WTC11 (cell line): ENCODE results near the gene SCNN1B.

Experiments
- ETV6 ChIP-seq: sonication (generic); formaldehyde crosslinking; IDR thresholded peaks from 2 replicates; pipeline ENCODE4 v1.8.1; 2022; ENCODE audit warnings: mild to moderate bottlenecking, missing genetic modification reagents
- FOXP1 ChIP-seq: sonication (generic); formaldehyde crosslinking; IDR thresholded peaks from 2 replicates; pipeline ENCODE4 v1.8.0; 2022; ENCODE audit warnings: missing genetic modification reagents, mild to moderate bottlenecking, moderate library complexity, borderline replicate concordance
- GRHL2 ChIP-seq: fragments of 250-450 bp; sonication (Bioruptor Pico); IDR thresholded peaks from 2 replicates; pipeline ENCODE4 v1.8.0; 2022; ENCODE audit warnings: mild to moderate bottlenecking, moderate library complexity; ENCODE audit not compliant: insufficient replicate concordance, severe bottlenecking
- IRF2 ChIP-seq: sonication (generic); formaldehyde crosslinking; IDR thresholded peaks from 2 replicates; pipeline ENCODE4 v1.8.0; 2022; ENCODE audit warnings: low read depth, missing genetic modification reagents, borderline replicate concordance
- NFE2L1 ChIP-seq: sonication (generic); formaldehyde crosslinking; IDR thresholded peaks from 2 replicates; pipeline ENCODE4 v1.8.1; 2023; ENCODE audit warnings: missing genetic modification reagents
- NR3C1 ChIP-seq: sonication (generic); formaldehyde crosslinking; conservative IDR thresholded peaks from 2 replicates; pipeline ENCODE4 v1.8.1; 2023; ENCODE audit warnings: low read depth, mild to moderate bottlenecking, missing genetic modification reagents
- SP1 ChIP-seq: sonication (generic); formaldehyde crosslinking; conservative IDR thresholded peaks from 2 replicates; pipeline ENCODE4 v1.8.1; 2022; ENCODE audit warnings: missing genetic modification reagents
- TEAD4 ChIP-seq: sonication (generic); formaldehyde crosslinking; IDR thresholded peaks from 2 replicates; pipeline ENCODE4 v1.8.0; 2022; ENCODE audit warnings: mild to moderate bottlenecking, missing genetic modification reagents
- TF ChIP-seq, protein P1 (sequence below): sonication (generic); formaldehyde crosslinking; IDR thresholded peaks from 2 replicates; pipeline ENCODE4 v1.8.0; 2022; ENCODE audit warnings: mild to moderate bottlenecking, missing genetic modification reagents
- TF ChIP-seq, protein P2 (sequence below): sonication (generic); formaldehyde crosslinking; IDR thresholded peaks from 2 replicates; pipeline ENCODE4 v1.8.1; 2023; ENCODE audit warnings: mild to moderate bottlenecking, missing genetic modification reagents, moderate library complexity
- TF ChIP-seq, protein P3 (sequence below): fragments of 200-600 bp; IDR thresholded peaks from 2 replicates; pipeline ENCODE4 v1.8.0; 2022; ENCODE audit warnings: antibody characterized with exemption
- TF ChIP-seq, protein P4 (sequence below): sonication (generic); formaldehyde crosslinking; IDR thresholded peaks from 2 replicates; pipeline ENCODE4 v1.8.0; 2022; ENCODE audit warnings: mild to moderate bottlenecking, missing genetic modification reagents
- TF ChIP-seq, protein P5 (sequence below): sonication (generic); formaldehyde crosslinking; IDR thresholded peaks from 2 replicates; pipeline ENCODE4 v1.8.1; 2023; ENCODE audit warnings: mild to moderate bottlenecking, moderate library complexity, missing genetic modification reagents

DNA sequence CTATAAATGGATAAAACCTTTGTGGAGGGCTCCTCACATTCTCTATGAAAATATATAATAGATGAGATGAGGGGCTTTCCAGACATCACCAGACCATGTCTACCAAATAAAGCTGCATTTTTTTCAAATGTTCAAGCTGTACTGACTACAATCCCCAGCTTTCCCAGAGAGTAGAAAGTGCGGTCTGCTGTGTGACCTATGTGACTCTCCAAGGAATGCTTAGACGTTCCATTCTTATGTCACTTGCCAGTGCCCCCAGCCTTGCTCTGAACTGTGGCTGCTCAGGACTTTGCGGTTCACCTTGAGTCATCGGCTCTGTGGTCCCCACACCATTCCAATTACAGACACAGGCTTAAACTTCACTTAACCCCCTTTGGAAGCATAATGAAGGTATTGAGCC lies 47.8 kb upstream of the SCNN1B start:
- TF ChIP-seq, protein P1, sequence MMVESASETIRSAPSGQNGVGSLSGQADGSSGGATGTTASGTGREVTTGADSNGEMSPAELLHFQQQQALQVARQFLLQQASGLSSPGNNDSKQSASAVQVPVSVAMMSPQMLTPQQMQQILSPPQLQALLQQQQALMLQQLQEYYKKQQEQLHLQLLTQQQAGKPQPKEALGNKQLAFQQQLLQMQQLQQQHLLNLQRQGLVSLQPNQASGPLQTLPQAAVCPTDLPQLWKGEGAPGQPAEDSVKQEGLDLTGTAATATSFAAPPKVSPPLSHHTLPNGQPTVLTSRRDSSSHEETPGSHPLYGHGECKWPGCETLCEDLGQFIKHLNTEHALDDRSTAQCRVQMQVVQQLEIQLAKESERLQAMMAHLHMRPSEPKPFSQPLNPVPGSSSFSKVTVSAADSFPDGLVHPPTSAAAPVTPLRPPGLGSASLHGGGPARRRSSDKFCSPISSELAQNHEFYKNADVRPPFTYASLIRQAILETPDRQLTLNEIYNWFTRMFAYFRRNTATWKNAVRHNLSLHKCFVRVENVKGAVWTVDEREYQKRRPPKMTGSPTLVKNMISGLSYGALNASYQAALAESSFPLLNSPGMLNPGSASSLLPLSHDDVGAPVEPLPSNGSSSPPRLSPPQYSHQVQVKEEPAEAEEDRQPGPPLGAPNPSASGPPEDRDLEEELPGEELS (CRISPR knock-in tag) = no peak
- TF ChIP-seq, protein P2, sequence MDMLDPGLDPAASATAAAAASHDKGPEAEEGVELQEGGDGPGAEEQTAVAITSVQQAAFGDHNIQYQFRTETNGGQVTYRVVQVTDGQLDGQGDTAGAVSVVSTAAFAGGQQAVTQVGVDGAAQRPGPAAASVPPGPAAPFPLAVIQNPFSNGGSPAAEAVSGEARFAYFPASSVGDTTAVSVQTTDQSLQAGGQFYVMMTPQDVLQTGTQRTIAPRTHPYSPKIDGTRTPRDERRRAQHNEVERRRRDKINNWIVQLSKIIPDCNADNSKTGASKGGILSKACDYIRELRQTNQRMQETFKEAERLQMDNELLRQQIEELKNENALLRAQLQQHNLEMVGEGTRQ (CRISPR knock-in tag) = no peak
- TF ChIP-seq, protein P3, sequence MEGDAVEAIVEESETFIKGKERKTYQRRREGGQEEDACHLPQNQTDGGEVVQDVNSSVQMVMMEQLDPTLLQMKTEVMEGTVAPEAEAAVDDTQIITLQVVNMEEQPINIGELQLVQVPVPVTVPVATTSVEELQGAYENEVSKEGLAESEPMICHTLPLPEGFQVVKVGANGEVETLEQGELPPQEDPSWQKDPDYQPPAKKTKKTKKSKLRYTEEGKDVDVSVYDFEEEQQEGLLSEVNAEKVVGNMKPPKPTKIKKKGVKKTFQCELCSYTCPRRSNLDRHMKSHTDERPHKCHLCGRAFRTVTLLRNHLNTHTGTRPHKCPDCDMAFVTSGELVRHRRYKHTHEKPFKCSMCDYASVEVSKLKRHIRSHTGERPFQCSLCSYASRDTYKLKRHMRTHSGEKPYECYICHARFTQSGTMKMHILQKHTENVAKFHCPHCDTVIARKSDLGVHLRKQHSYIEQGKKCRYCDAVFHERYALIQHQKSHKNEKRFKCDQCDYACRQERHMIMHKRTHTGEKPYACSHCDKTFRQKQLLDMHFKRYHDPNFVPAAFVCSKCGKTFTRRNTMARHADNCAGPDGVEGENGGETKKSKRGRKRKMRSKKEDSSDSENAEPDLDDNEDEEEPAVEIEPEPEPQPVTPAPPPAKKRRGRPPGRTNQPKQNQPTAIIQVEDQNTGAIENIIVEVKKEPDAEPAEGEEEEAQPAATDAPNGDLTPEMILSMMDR = no peak
- TF ChIP-seq NR3C1 = no peak
- TF ChIP-seq FOXP1 (CRISPR knock-in tag) = no peak
- TF ChIP-seq GRHL2 (CRISPR knock-in tag) = no peak
- TF ChIP-seq, protein P4, sequence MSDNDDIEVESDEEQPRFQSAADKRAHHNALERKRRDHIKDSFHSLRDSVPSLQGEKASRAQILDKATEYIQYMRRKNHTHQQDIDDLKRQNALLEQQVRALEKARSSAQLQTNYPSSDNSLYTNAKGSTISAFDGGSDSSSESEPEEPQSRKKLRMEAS (CRISPR knock-in tag) = no peak
- TF ChIP-seq NFE2L1 = no peak
- TF ChIP-seq, protein P5, sequence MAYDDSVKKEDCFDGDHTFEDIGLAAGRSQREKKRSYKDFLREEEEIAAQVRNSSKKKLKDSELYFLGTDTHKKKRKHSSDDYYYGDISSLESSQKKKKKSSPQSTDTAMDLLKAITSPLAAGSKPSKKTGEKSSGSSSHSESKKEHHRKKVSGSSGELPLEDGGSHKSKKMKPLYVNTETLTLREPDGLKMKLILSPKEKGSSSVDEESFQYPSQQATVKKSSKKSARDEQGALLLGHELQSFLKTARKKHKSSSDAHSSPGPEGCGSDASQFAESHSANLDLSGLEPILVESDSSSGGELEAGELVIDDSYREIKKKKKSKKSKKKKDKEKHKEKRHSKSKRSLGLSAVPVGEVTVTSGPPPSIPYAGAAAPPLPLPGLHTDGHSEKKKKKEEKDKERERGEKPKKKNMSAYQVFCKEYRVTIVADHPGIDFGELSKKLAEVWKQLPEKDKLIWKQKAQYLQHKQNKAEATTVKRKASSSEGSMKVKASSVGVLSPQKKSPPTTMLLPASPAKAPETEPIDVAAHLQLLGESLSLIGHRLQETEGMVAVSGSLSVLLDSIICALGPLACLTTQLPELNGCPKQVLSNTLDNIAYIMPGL (CRISPR knock-in tag) = no peak
- no peak for TF ChIP-seq TEAD4 (CRISPR knock-in tag)
- TF ChIP-seq IRF2 = no peak
- TF ChIP-seq SP1 (CRISPR knock-in tag) = no peak
- no peak for TF ChIP-seq ETV6
